ENCODE results near the gene UXS1.

DNA sequence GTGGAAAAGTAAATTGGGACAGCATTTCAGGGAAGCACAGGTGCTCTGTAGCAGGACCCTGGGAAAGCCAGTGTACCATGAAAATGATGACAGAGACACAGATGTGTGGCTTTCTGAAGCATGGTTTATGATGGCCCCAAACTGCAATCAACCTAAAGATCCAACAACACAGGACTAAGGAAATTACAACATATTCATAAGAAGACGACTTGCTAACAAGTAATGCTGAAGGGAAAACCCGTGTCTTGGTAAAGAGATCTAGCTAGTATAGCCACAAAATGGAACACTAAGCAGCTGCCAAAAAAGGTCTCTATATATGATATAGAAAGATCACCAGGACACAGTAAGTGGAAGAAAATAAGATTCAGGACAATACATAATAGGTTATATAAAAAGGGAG, 53.2 kb downstream of the UXS1 start:
- TF ChIP-seq SUZ12 (IDR thresholded peaks at IDR 0.05; ENCODE audit: extremely low read depth, insufficient read depth, insufficient read length) (no peak), YY1 (IDR thresholded peaks at IDR 0.05; ENCODE audit: insufficient read depth, insufficient read length) (no peak)

Data from NT2/D1 (cell line).